PFSK-1 (cell line): ENCODE measurements around the gene RNASE8.

Source experiments
- FOXP2 ChIP-seq: optimal IDR thresholded peaks from 2 replicates; pipeline ENCODE3; 2011; ENCODE audit warnings: borderline replicate concordance, control low read depth, inconsistent platforms; ENCODE audit not compliant: insufficient read depth; ENCODE audit errors: extremely low read length, extremely low read depth
- POLR2AphosphoS5 ChIP-seq: IDR thresholded peaks from 2 replicates; pipeline ENCODE4 v1.6.1; 2012; ENCODE audit warnings: low read depth, mild to moderate bottlenecking, control low read depth, low read length, moderate library complexity
- SIN3A ChIP-seq: IDR thresholded peaks from 2 replicates; pipeline ENCODE4 v1.6.1; 2012; ENCODE audit warnings: mild to moderate bottlenecking, low read length, moderate library complexity, borderline replicate concordance; ENCODE audit not compliant: insufficient read depth
- TAF1 ChIP-seq: IDR thresholded peaks from 2 replicates; pipeline ENCODE4 v1.6.1; 2012; ENCODE audit warnings: low read length, control low read depth, borderline replicate concordance; ENCODE audit not compliant: insufficient read depth
- TF ChIP-seq, protein P1 (sequence below), 2 experiments: IDR thresholded peaks; 2 replicates each; pipeline versions ENCODE4 v1.6.1 to v1.8.0; 2011 to 2012; ENCODE audit warnings: low read depth in 2 of 2, low read length in 2 of 2, control low read depth in 1 of 2, inconsistent platforms in 1 of 2, mild to moderate bottlenecking in 1 of 2, moderate library complexity in 1 of 2; ENCODE audit not compliant: insufficient read depth in 1 of 2

DNA sequence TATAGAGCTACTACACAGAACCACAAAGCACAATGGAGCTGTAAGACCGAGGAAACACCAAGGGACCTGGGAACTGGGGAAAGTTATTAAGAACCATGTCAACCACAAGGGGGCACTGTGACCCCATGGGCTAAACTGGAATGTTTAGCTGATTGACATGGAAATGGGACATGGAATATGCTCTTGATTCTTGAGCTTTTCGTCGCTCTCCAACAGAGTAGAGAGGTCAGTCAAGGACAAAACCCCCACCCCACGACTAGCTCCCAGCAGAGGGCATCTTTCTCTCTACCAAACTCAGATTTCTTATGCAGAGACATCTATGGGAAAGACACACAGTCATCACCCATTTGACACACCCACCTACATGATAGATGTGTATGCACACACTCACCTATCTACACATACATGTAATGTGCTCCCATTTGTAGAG is 42.8 kb upstream of the RNASE8 start:
- no peak for TF ChIP-seq POLR2AphosphoS5
- TF ChIP-seq TAF1: no peak
- TF ChIP-seq SIN3A: no peak
- TF ChIP-seq, protein P1, sequence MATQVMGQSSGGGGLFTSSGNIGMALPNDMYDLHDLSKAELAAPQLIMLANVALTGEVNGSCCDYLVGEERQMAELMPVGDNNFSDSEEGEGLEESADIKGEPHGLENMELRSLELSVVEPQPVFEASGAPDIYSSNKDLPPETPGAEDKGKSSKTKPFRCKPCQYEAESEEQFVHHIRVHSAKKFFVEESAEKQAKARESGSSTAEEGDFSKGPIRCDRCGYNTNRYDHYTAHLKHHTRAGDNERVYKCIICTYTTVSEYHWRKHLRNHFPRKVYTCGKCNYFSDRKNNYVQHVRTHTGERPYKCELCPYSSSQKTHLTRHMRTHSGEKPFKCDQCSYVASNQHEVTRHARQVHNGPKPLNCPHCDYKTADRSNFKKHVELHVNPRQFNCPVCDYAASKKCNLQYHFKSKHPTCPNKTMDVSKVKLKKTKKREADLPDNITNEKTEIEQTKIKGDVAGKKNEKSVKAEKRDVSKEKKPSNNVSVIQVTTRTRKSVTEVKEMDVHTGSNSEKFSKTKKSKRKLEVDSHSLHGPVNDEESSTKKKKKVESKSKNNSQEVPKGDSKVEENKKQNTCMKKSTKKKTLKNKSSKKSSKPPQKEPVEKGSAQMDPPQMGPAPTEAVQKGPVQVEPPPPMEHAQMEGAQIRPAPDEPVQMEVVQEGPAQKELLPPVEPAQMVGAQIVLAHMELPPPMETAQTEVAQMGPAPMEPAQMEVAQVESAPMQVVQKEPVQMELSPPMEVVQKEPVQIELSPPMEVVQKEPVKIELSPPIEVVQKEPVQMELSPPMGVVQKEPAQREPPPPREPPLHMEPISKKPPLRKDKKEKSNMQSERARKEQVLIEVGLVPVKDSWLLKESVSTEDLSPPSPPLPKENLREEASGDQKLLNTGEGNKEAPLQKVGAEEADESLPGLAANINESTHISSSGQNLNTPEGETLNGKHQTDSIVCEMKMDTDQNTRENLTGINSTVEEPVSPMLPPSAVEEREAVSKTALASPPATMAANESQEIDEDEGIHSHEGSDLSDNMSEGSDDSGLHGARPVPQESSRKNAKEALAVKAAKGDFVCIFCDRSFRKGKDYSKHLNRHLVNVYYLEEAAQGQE (IDR thresholded peaks at IDR 0.05; ENCODE audit: insufficient read depth in 1 of 2, low read depth in 2 of 2, low read length in 2 of 2): no peak
- no peak for TF ChIP-seq FOXP2
